Activated B cell treated with CpG ODN at 0.5 μM for 24 hours (primary cell): ENCODE measurements around the gene RAPGEF4. TPM values are rescaled to one million over a fixed set of nuclear protein-coding genes. Genes with fewer than 3 reads are reported as not detected.

Experiments used
- ATAC-seq: fragments of 200-7000 bp; cut with Tn5 transposase; one replicate; pipeline ENCODE4 v1.10.0; 2021; ENCODE audit warnings: low read depth, mild to moderate bottlenecking, moderate library complexity
- CTCF ChIA-PET: fragments of 350-600 bp; sonication (Branson Sonifier 250); formaldehyde crosslinking; loops from one replicate; lab custom pipeline; 2021; ENCODE audit warnings: antibody characterized with exemption; lab: Charles Lee
- POLR2A ChIA-PET: fragments of 350-600 bp; sonication (Branson Sonifier 250); formaldehyde crosslinking; loops from one replicate; lab custom pipeline; 2021; ENCODE audit warnings: antibody characterized with exemption; lab: Charles Lee
- DNase-seq: peaks from one replicate; pipeline ENCODE4 v3.0.0; 2022
- H3K27ac Mint-ChIP-seq: one replicate; pipeline ENCODE4 v1.8.0; 2020; ENCODE audit warnings: mixed read lengths
- H3K27me3 Mint-ChIP-seq: one replicate; pipeline ENCODE4 v1.8.0; 2021; ENCODE audit warnings: mixed read lengths
- H3K36me3 Mint-ChIP-seq: one replicate; pipeline ENCODE4 v1.8.0; 2021; ENCODE audit warnings: low read depth, mixed read lengths
- H3K4me1 Mint-ChIP-seq: one replicate; pipeline ENCODE4 v1.8.0; 2021; ENCODE audit warnings: mixed read lengths
- H3K4me3 Mint-ChIP-seq: one replicate; pipeline ENCODE4 v1.8.0; 2020; ENCODE audit warnings: mild to moderate bottlenecking, mixed read lengths
- H3K9me3 Mint-ChIP-seq: one replicate; pipeline ENCODE4 v1.8.0; 2020; ENCODE audit warnings: mixed read lengths
- CTCF ChIP-seq: fragments of 200-600 bp; IDR thresholded peaks from one replicate; pipeline ENCODE4 v1.8.0; 2022; ENCODE audit warnings: antibody characterized with exemption, mild to moderate bottlenecking
- intact Hi-C: fragments of 100-400 bp; cut with micrococcal nuclease; formaldehyde crosslinking; loops from one replicate; pipeline ENCODE4 v1.15.1; 2024
- total RNA-seq: library from RNA; stranded (reverse); gene quantifications from 2 replicates; pipeline ENCODE4 v1.2.3, GENCODE V29; 2022

The RAPGEF4 gene
- total RNA-seq, 1 donor from 2014 or later = not detected

GRCh38 chr2:172775319-172775718 is 39.7 kb downstream of the RAPGEF4 start:
- no peak for TF ChIP-seq CTCF
- intact Hi-C loops = no loop called here

GRCh38 chr2:172777431-172777830 is 41.8 kb downstream of the RAPGEF4 start:
- DNase-seq = no peak
- Mint-ChIP-seq H3K27me3 (peaks cover 5% of the 10 kb centered on the region), H3K4me3 (no peak overlapping the region), H3K36me3 (no peaks in the 10 kb centered on the region), H3K4me1 (no peaks in the 10 kb centered on the region), H3K9me3 (peaks cover 2% of the 10 kb centered on the region), H3K27ac (no peak overlapping the region)
- ChIA-PET CTCF (no interaction called here), POLR2A (no interaction called here)
- intact Hi-C loops = no loop called here
- TF ChIP-seq CTCF = no peak
- no peak for ATAC-seq

More at GRCh38 chr2:172775319-172775718, 39.7 kb downstream of the RAPGEF4 start:
- CTCF ChIA-PET = no interaction called here
- H3K27ac Mint-ChIP-seq = no peak overlapping the region
- H3K9me3 Mint-ChIP-seq = peaks cover 2% of the 10 kb centered on the region
- POLR2A ChIA-PET = no interaction called here
- ATAC-seq = no peak
- no peaks in the 10 kb centered on the region for H3K36me3 Mint-ChIP-seq
- H3K4me1 Mint-ChIP-seq = no peaks in the 10 kb centered on the region
- peaks cover 3% of the 10 kb centered on the region for H3K27me3 Mint-ChIP-seq
- DNase-seq = no peak
- no peak overlapping the region for H3K4me3 Mint-ChIP-seq

GRCh38 chr2:172782506-172783164 is 47.0 kb downstream of the RAPGEF4 start:
- POLR2A ChIA-PET = no interaction called here

GRCh38 chr2:172783165-172783898 is 47.7 kb downstream of the RAPGEF4 start:
- Mint-ChIP-seq H3K36me3 (no peaks in the 10 kb centered on the region), H3K4me3 (no peak overlapping the region), H3K4me1 (no peaks in the 10 kb centered on the region), H3K27ac (no peak overlapping the region), H3K27me3 (peaks cover 12% of the 10 kb centered on the region), H3K9me3 (no peaks in the 10 kb centered on the region)
- POLR2A ChIA-PET = no interaction called here
- no peak for TF ChIP-seq CTCF
- CTCF ChIA-PET = no interaction called here
- intact Hi-C loops = no loop called here
- no peak for DNase-seq
- no peak for ATAC-seq

More at GRCh38 chr2:172782506-172783164, 47.0 kb downstream of the RAPGEF4 start:
- Mint-ChIP-seq H3K9me3 (no peaks in the 10 kb centered on the region), H3K4me3 (no peak overlapping the region), H3K4me1 (no peaks in the 10 kb centered on the region), H3K36me3 (no peaks in the 10 kb centered on the region), H3K27ac (no peak overlapping the region), H3K27me3 (peaks cover 12% of the 10 kb centered on the region)
- TF ChIP-seq CTCF = no peak
- CTCF ChIA-PET = no interaction called here
- DNase-seq (no peak), ATAC-seq (no peak)
- intact Hi-C loops = no loop called here

GRCh38 chr2:172788871-172789270 is 53.2 kb downstream of the RAPGEF4 start:
- H3K27me3 Mint-ChIP-seq = peaks cover 7% of the 10 kb centered on the region

More at GRCh38 chr2:172788871-172789270, 53.2 kb downstream of the RAPGEF4 start:
- no peak for TF ChIP-seq CTCF
- DNase-seq (no peak), ATAC-seq (no peak)
- intact Hi-C loops = no loop called here
- Mint-ChIP-seq H3K4me3 (no peak overlapping the region), H3K36me3 (no peaks in the 10 kb centered on the region), H3K9me3 (no peaks in the 10 kb centered on the region), H3K27ac (no peak overlapping the region), H3K4me1 (no peaks in the 10 kb centered on the region)
- ChIA-PET CTCF (no interaction called here), POLR2A (no interaction called here)
